Measurements from ENCODE around the gene PIGN. TPM values are rescaled to one million over a fixed set of nuclear protein-coding genes. Genes with fewer than 3 reads are reported as not detected.

PIGN gene
- total RNA-seq, 1 donor from 2014 or later, result 56.8 TPM

DNA sequence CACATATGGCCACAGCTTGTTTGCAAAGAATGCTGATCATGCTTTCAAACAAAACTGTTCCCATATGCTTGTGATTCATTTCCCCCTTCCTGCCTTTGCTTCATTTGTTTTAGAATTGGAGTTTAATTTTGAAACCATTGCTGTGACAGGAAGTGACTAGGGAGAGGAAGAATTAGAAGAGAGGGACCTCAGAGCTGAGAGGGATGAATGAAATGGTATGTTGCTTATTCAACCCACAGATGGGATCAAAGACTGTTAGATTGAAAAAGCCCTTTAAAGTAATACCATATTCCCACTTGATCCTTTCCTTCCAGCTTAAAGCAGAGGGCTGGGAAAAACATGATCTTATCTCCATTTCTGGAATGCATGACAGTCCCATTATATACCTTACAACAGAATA, 187.9 kb downstream of the PIGN start:
- no peak for DNase-seq

DNA sequence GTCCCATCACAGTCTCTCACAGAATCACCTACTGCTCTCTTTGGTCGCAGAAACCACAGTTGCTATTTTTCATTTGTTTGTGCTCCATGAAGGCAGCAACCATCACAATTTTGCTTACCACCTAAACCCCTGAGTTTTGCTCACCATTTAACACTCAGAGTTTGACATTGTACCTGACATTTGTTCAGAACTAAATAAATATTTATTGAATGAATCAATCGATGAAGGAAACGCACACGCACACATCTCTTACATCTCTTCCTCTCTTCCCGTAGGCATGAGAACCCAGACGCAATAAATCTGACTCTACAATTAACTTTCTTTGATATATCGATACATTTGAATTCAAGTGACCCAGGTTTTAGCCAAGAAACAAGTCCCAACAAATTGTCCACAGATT, 188.5 kb downstream of the PIGN start:
- DNase-seq, result no peak

DNA sequence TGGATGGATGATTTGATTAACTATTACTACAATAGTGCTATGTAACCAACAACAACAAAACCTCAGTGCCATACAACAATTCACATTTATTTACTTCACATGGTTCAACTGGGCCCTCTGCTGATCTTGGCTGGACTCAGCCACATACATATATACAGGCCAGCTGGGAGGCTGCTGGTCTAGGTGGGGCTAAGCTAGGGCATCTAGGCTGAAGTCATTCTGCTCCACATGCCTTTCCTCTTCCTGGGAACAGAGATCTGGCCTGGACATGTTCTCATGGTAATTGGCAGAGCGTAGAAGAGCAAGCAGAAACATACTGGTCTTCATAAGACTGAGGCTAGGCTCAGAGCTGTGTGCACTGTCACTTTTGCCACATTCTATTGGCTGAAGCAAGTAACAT, 191.2 kb downstream of the PIGN start:
- no peak for DNase-seq

DNA sequence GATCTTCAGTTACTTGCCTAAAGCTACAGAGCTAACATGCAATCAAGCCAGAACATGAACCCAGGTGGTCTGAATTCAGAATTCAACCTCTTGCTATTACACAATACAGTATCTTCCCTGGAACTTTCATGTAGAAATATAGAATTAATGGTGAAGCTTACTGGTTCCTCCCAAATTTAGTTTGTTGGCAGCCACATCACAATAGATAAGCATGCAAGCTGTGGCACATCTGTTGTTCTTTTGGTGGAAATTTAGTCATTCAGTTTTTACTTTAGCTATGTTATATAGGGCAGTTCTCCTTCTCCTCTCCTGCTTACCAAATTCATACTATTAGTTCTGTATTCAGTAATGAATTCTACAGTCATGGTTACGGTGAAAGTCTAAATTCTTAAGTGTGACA, 193.0 kb downstream of the PIGN start:
- no peak for DNase-seq

DNA sequence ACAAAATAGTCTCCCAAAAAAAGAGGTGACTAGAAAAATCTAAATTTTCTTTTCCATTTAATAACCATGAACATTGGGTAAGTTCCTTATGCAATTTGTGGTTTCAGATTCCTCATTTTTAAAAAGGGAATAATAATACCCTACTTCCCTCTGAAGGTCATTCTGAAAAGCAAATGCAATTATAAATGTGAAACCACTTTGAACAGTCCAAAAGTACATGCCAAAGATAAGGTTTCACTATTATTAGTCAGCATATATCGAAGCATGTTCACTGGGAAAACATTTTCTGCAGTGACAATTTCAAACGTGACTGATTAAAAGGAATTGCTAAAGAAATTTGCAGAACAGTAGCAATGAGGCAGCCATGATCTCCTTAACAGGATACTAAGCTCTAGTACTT, 193.9 kb downstream of the PIGN start:
- DNase-seq, result no peak

DNA sequence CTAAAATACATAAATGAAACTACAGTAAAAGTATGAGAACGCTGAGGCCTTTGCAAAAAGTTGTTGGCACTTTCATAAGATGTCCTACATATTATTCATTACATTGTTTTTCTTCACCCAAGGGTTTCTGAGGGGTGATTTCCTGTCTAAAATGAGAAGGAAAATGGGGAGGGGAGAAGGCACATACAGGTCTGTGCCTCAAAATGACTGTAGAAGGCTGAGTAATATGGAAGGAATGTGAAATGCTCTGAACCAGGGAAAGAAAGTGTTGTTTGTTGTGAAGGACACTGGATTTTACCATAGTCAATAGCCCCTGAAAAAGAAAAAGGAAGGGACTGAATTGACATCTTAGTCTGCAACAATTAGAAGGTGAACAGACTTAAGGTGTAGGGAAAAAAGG, 194.6 kb downstream of the PIGN start:
- DNase-seq, result no peak

DNA sequence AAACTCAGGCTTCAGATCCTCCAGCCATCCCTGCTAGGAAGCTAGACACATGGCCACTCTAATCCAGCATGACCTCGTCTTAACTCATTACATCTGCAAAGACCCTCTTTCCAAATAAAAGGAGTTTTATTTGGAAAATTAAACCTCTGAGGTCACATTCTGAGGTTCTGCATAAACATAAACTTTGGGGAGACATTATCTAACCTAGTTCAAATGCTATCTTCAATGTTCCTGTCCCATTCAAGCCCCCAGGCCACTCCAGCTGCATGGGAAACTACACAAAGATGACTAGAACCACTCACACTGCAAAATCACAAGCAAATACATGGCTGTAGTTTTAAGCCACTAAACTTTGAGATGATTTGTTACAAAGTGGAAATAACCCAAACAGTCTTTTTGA, 195.0 kb downstream of the PIGN start:
- no peak for DNase-seq

DNA sequence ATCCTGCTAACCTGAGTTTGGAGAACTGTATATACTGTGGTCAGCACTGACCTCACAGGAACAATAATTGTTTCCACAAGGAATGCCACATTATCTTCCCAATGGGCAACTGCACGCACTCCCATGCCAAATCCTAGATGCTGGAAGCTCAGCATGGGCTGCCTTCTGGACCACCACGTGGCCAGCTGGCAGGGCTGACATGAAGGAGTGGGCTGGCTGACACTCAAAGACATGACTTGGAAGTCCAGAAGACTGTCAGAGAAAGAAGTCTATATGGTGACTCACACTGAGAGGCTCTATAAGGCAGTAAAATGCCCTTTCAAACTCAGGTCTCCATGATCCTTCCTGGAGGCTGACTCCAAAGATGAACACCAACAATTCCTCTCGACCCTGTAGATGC, 195.7 kb downstream of the PIGN start:
- no peak for DNase-seq

Other genes with a start within 250 kb of the PIGN start
- gene RELCH, start 199 bp upstream of the PIGN start, total RNA-seq, result 102 TPM
- gene TNFRSF11A, start 138.3 kb upstream of the PIGN start, total RNA-seq, result 1.6 TPM

All from occipital lobe (tissue), 2 donors.